Activated CD8-positive, alpha-beta T cell treated with anti-CD3 and anti-CD28 coated beads, Interleukin-2, amount 10 ng/mL, durations not matched to agents 7 days and 5 days (primary cell): ENCODE data around the gene PIK3CA. TPM values are rescaled to one million over a fixed set of nuclear protein-coding genes. Genes with fewer than 3 reads are reported as not detected.

Experiments used
- ATAC-seq: fragments of 150-1000 bp; cut with Tn5 transposase; one replicate; pipeline ENCODE4 v1.10.0; 2021; ENCODE audit warnings: moderate library complexity
- CTCF ChIA-PET: fragments of 350-600 bp; sonication (Branson Sonifier 250); formaldehyde crosslinking; loops from one replicate; lab custom pipeline; 2021; ENCODE audit warnings: antibody characterized with exemption; lab: Charles Lee
- POLR2A ChIA-PET: fragments of 350-600 bp; sonication (Branson Sonifier 250); formaldehyde crosslinking; loops from one replicate; lab custom pipeline; 2021; ENCODE audit warnings: antibody characterized with exemption; lab: Charles Lee
- DNase-seq: peaks from one replicate; pipeline ENCODE4 v3.0.0-alpha.2; 2020
- H3K27ac Mint-ChIP-seq: one replicate; pipeline ENCODE4 v1.8.0; 2021; ENCODE audit warnings: mild to moderate bottlenecking, mixed read lengths
- H3K27me3 Mint-ChIP-seq: one replicate; pipeline ENCODE4 v1.8.0; 2021; ENCODE audit warnings: low read depth, mixed read lengths
- H3K36me3 Mint-ChIP-seq: one replicate; pipeline ENCODE4 v1.8.0; 2021; ENCODE audit warnings: low read depth, mixed read lengths
- H3K4me1 Mint-ChIP-seq: one replicate; pipeline ENCODE4 v1.8.0; 2021; ENCODE audit warnings: low read depth, mixed read lengths
- H3K4me3 Mint-ChIP-seq: one replicate; pipeline ENCODE4 v1.8.0; 2021; ENCODE audit warnings: mild to moderate bottlenecking, mixed read lengths
- H3K9me3 Mint-ChIP-seq: one replicate; pipeline ENCODE4 v1.8.0; 2022; ENCODE audit warnings: mixed read lengths; ENCODE audit not compliant: insufficient read depth
- total RNA-seq, 2 experiments: library from RNA; stranded (reverse); gene quantifications; one replicate each; pipeline ENCODE4 v1.2.3, GENCODE V29; 2021

The PIK3CA gene
- total RNA-seq, 2 experiments from 2014 or later, result 22.3 to 23.9 TPM

DNA sequence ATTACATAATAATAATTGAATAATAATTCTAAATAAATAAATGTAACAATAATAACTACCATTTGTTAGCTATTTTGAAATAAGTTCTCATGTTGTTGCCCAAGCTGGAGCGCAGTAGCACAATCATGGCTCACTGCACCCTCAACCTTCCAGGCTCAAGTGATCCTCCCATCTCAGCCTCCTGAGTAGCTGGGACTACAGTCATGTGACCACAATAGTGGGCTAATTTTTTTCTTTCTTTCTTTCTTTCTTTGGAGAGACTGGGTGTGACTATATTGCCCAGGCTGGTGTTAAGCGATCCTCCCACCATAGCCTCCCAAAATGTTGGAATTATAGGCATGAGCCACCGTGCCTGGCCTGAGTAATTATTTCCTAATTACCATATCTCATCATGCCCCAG lies 133.7 kb downstream of the PIK3CA start:
- Mint-ChIP-seq H3K27me3 (peaks cover 29% of the 10 kb centered on the region), H3K36me3 (no peaks in the 10 kb centered on the region), H3K9me3 (no peaks in the 10 kb centered on the region), H3K4me1 (no peaks in the 10 kb centered on the region), H3K4me3 (no peak overlapping the region), H3K27ac (no peak overlapping the region)
- ChIA-PET POLR2A (no interaction called here), CTCF (no interaction called here)
- ATAC-seq, result no peak
- no peak for DNase-seq

DNA sequence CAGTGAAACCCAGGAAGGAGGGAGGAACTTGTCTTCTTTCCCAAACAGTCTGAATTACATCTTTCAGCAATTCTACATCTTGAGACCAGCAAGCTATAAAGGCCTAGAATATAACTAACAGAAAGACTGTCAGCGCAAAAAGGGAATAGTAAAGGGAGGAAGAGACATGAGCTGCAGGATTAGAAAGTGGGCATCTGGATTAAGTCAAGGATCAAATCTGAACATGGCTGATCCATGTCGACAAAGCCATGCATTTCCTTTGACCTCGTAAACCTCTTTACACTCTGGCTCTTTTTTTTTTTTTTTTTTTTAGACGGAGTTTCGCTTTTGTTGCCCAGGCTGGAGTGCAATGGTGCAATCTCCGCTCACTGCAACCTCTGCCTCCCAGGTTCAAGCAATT lies 138.2 kb downstream of the PIK3CA start:
- POLR2A ChIA-PET, result no interaction called here
- peaks cover 21% of the 10 kb centered on the region for H3K27me3 Mint-ChIP-seq
- ATAC-seq, result no peak
- CTCF ChIA-PET, result no interaction called here
- no peaks in the 10 kb centered on the region for H3K4me1 Mint-ChIP-seq
- H3K36me3 Mint-ChIP-seq, result no peaks in the 10 kb centered on the region
- no peak for DNase-seq
- H3K9me3 Mint-ChIP-seq, result no peaks in the 10 kb centered on the region
- no peak overlapping the region for H3K4me3 Mint-ChIP-seq
- H3K27ac Mint-ChIP-seq, result no peak overlapping the region

DNA sequence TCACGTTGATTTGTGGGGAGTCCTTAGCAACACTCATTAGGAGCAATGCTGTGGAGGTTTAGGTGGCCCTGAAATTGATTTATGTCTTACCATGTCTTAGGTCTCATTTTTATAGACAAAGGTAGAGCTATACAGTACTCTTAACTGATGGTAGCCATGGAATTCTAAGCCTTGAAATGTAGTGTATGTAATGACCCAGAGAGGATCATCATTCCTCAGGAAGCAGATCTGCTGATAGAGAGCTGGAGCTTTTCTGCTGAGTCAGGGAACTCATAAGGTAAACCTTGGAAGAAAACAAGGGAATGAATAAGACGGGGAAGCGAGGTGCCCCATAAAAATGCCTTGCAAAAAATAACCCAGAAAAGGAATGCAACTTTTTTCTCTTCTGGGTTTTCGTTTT lies 140.7 kb downstream of the PIK3CA start:
- Mint-ChIP-seq H3K4me3 (no peak overlapping the region), H3K9me3 (no peaks in the 10 kb centered on the region), H3K27ac (no peak overlapping the region), H3K27me3 (peaks cover 11% of the 10 kb centered on the region), H3K4me1 (no peaks in the 10 kb centered on the region), H3K36me3 (no peaks in the 10 kb centered on the region)
- ChIA-PET CTCF (no interaction called here), POLR2A (no interaction called here)
- DNase-seq (no peak), ATAC-seq (no peak)

DNA sequence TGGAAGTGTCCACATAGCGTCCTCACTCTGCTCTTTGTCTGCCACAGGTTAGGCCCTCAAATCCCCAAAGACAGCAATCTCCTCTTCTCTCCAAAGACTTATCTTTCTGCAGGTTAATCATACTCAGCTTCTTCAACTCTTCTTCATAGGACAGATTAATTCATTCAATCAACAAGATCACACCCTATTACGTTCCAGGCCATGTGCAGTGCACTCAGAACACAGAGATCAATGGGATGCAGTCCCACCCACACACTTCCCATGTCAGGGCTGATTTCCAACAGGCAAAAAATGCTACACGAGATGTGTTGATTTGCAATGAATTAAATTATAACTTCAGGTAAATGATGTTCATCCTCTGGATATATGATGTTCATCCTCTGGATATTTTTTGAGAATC lies 141.1 kb downstream of the PIK3CA start:
- CTCF ChIA-PET, result no interaction called here
- no peaks in the 10 kb centered on the region for H3K36me3 Mint-ChIP-seq
- POLR2A ChIA-PET, result no interaction called here

More for the DNA sequence above, 141.1 kb downstream of the PIK3CA start:
- ATAC-seq (no peak), DNase-seq (no peak)
- Mint-ChIP-seq H3K27me3 (peaks cover 7% of the 10 kb centered on the region), H3K27ac (no peak overlapping the region), H3K4me1 (no peaks in the 10 kb centered on the region), H3K4me3 (no peak overlapping the region), H3K9me3 (no peaks in the 10 kb centered on the region)

Other genes starting within 250 kb of the PIK3CA start
- gene ZMAT3, start 76.5 kb upstream of the PIK3CA start, total RNA-seq, result 10 to 100 TPM; 15.9 to 17.1 TPM
- 1 to 10 TPM in 1 of 2 experiments, under 1 TPM in 1; 0.87 to 1.2 TPM for gene KCNMB3, start 102.8 kb downstream of the PIK3CA start, total RNA-seq
- 10 to 100 TPM; 36.3 to 40.6 TPM for gene ZNF639, start 174.7 kb downstream of the PIK3CA start, total RNA-seq
- gene MFN1, start 199.4 kb downstream of the PIK3CA start, total RNA-seq, result 10 to 100 TPM; 25.5 to 30.4 TPM